Measurements from ENCODE around the gene SALL4.
A peak's percentile ranks its signal among the peaks of the same experiment; 100 is the strongest.

The SALL4 gene

DNA sequence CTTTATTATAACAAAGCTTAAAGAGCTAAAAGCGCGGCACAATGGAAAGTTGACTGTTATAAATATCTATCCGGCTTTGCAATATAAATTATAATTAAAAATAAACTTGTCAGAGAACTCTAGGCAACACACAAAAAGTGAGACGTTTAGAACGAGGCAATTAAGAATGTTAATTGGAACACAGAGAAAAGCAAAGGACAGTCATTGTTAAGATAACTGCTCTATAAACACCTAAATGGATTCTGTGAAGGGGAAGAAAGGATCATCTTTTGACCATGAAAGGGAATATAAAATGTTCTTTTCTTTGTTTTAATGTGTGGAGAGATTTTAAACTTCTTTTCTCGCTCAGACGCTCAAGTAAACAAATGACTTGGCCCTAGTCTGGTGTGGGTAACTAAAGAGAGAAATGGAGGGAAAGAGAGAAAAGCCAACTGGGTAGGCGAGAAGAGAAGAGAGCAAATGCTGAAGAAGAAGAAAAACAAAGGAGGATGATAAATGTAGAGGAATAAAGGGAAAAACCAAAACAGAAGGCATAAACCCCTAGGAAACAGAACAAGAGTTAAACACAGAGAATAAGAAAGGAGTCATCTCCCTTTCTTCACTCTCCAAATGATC is 9.3 kb upstream of the SALL4 start:
- Mint-ChIP-seq H3K4me3 (no peak overlapping the region), H3K9me3 (no peaks in the 10 kb centered on the region), H3K27ac (no peak overlapping the region), H3K27me3 (ENCODE audit: low read depth) (peaks cover 8% of the 10 kb centered on the region), H3K4me1 (ENCODE audit: low read depth) (no peaks in the 10 kb centered on the region), H3K36me3 (ENCODE audit: low read depth) (no peaks in the 10 kb centered on the region)

DNA sequence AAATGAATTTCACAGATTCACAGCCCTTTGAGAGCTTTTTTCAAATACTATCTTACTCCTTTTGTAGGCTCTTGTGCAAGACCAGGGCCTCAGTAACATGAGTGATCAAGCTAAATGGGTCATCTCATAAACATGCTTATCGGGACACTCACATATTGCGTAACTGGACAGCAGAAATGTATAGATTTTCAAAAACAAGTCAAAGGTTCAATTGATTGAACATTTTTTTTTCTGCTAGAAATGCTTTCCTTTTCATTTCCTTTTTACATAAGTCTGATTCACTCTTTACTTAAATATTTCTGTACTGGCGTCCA is 8.7 kb upstream of the SALL4 start:
- no peak overlapping the region for H3K27ac Mint-ChIP-seq
- H3K27me3 Mint-ChIP-seq (ENCODE audit: low read depth): peaks cover 13% of the 10 kb centered on the region
- no peaks in the 10 kb centered on the region for H3K9me3 Mint-ChIP-seq
- no peak overlapping the region for H3K4me3 Mint-ChIP-seq
- no peaks in the 10 kb centered on the region for H3K4me1 Mint-ChIP-seq (ENCODE audit: low read depth)
- H3K36me3 Mint-ChIP-seq (ENCODE audit: low read depth): no peaks in the 10 kb centered on the region

DNA sequence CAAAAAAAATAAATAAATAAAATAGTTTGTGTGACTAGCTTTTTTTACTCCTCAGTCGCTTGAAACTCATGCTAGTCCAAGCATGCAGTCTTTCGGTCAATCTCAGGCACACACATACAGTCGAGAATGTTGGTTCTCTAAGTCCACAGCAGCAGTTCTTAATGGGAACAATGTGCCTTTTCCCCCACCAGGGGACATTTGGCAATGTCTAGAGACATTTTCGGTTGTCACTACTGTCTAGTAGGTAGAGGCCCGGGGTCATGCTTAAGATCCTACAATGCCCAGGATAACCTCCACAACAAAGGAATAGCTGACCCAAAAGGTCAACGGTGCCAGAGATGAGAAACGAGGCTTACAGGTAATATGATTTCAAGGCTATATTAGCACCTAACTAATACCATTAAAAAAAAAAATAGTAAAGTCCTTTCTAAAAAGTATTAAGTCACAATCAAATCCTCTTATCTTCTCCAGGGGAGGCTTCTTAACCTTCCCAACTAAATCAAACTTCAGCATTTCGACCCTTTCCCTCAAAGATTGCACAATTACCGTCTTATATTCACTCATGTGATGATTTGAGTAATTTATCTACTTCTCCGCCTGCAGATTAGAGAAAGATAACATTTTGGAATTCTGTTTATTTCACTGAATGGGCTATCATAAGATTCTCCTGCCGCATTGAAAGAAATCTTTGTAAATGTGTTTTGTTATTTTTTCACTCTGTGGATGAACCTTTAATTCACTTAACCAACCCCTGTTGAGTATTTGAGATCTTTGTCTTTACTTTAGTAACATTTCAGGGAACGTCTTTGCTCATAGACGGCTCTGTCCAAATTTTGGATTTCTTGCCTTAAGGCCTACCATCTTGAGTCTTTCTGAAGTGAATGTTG is 8.1 kb upstream of the SALL4 start:
- Mint-ChIP-seq H3K27me3 (ENCODE audit: low read depth) (peaks cover 16% of the 10 kb centered on the region), H3K36me3 (ENCODE audit: low read depth) (no peaks in the 10 kb centered on the region), H3K9me3 (no peaks in the 10 kb centered on the region), H3K4me3 (no peak overlapping the region), H3K4me1 (ENCODE audit: low read depth) (no peaks in the 10 kb centered on the region), H3K27ac (no peak overlapping the region)

DNA sequence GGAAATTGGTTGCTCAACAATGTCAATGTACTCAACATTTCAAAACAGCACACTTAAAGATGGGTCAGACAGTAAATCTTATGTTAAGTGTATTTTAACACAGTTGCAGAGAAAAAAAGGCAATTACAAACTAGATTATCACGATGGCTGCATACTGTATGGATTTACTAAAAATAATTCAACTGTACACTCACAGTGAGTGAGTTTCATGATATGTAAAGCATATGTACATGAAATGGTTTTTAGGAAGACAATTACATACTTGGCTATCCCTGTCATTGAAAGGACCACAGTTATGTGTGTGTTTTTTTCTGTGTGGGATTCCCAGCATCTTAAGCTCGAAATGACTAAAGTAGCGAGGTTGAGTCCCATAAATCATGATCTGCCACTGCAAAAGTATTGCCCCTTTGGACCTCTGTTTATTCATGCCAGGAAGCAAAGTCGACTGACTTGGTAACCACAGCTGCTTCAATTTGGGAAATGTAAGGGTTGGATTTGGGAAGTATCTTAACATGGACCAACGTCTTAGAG is 5.5 kb upstream of the SALL4 start:
- H3K27me3 Mint-ChIP-seq (ENCODE audit: low read depth): peaks cover 41% of the 10 kb centered on the region
- H3K4me1 Mint-ChIP-seq (ENCODE audit: low read depth): no peaks in the 10 kb centered on the region
- H3K36me3 Mint-ChIP-seq (ENCODE audit: low read depth): no peaks in the 10 kb centered on the region
- no peak overlapping the region for H3K4me3 Mint-ChIP-seq
- no peaks in the 10 kb centered on the region for H3K9me3 Mint-ChIP-seq
- H3K27ac Mint-ChIP-seq: no peak overlapping the region

DNA sequence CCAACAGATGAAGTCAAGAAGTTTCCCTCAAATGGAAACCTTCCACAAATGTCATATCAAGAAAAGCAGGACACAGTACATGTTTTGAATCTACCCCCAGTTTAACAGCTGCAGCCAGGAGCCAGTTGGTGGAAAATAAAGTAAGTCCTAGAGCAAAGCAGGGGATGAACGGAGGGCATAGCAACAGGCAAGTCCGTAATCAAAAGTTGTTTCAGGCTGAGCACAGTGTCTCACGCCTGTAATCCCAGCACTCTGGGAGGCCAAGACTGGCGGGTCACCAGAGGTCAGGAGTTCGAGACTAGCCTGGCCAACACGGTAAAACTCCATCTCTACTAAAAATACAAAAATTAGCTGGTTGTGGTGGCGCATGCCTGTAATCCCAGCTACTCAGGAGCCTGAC is 2.4 kb upstream of the SALL4 start:
- Mint-ChIP-seq H3K4me1 (ENCODE audit: low read depth) (peaks cover 3% of the 10 kb centered on the region), H3K36me3 (ENCODE audit: low read depth) (no peaks in the 10 kb centered on the region), H3K27me3 (ENCODE audit: low read depth) (peaks cover 57% of the 10 kb centered on the region), H3K27ac (no peak overlapping the region), H3K4me3 (no peak overlapping the region), H3K9me3 (no peaks in the 10 kb centered on the region)

DNA sequence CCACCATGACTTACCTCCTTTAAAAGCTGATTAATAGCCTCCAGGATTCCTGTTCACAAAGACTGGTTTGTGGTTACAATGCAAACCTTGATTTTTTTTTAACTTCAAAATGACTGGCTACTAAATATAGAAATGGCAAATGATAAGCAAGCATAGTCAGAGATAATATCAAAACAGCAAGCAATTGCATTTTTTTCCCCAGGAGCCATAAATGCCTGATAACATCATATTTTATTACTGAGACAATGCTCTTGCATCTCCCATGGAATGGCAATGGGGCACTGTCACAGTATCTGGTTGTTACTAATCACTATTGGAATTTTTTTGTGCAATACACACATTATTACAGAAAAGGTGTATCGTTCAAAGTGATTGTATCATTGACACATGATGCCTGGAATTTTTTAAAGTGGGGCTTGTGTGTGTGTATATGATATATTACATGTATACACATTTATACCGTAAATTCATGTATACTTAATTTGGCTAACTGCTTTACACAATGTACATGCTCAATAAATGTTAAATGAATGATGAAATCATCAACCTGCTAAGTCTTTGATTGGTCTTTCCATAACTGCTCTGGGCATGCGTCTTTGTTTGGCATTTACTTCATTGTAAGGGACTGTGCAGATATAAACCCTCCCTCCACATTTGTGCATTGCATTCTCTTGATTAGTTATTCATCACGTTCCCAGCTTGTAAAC is 980 bp upstream of the SALL4 start:
- H3K27me3 Mint-ChIP-seq (ENCODE audit: low read depth): peaks cover 71% of the 10 kb centered on the region
- H3K27ac Mint-ChIP-seq: no peak overlapping the region
- H3K4me3 Mint-ChIP-seq: no peak overlapping the region
- H3K36me3 Mint-ChIP-seq (ENCODE audit: low read depth): no peaks in the 10 kb centered on the region
- H3K4me1 Mint-ChIP-seq (ENCODE audit: low read depth): peaks cover 5% of the 10 kb centered on the region
- H3K9me3 Mint-ChIP-seq: no peaks in the 10 kb centered on the region

DNA sequence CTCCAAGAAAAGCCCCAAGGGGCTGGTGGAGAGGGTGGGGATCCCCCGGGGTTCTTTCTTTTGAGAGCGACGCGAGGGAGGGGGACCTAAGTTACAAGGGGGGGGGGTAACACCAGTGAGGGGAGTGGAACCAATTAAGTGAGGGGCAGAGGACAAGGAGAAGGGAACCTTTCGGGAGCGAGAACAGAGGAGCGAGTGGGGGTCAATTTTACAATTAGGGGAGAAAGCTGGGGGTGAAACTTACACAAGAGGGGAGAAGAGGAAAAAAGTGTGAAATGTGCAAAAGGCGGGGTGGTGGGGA is 548 bp downstream of the SALL4 start:
- Mint-ChIP-seq H3K4me3 (no peak overlapping the region), H3K9me3 (no peaks in the 10 kb centered on the region), H3K27me3 (ENCODE audit: low read depth) (peaks cover 84% of the 10 kb centered on the region), H3K27ac (no peak overlapping the region), H3K36me3 (ENCODE audit: low read depth) (no peaks in the 10 kb centered on the region), H3K4me1 (ENCODE audit: low read depth) (peaks cover 5% of the 10 kb centered on the region)

DNA sequence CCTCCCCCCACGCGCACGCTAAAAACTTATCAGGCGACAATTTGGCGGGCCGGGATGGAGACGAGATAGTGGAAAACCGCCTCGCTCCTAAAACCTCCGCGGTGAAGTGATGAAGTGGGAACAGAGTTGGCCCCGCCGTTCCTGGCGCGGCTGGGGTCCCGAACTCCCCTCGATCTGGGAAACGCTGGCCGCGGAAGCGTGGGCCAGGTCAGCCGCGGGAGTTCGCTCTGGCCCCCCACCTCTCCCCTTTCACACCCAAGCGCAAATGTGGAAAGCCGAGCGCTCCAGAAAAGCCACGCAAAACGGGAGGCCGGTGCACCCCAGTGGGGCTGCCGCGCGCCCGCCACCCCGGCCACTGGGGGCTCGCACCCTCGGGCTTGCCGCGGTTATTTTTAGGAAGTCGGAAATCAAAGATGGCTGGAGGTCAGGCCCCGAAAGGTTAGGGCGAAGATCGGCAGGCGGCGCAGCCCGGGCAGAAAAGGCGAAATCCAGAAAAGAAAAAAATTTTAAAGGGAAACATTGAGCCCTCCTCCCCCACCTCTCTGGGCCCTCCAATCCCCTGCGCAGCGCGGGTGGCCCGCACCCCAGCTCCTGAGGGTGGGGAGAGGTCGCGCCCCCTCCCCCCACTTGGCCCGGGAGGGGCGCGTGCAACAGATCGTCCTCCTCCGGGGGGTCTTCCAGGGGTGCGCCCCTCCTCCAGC is 1.0 kb downstream of the SALL4 start:
- H3K36me3 Mint-ChIP-seq (ENCODE audit: low read depth): no peaks in the 10 kb centered on the region
- no peak overlapping the region for H3K27ac Mint-ChIP-seq
- H3K4me3 Mint-ChIP-seq: peak overlapping the region; percentile 48
- peaks cover 5% of the 10 kb centered on the region for H3K4me1 Mint-ChIP-seq (ENCODE audit: low read depth)
- H3K9me3 Mint-ChIP-seq: no peaks in the 10 kb centered on the region
- peaks cover 82% of the 10 kb centered on the region for H3K27me3 Mint-ChIP-seq (ENCODE audit: low read depth)

DNA sequence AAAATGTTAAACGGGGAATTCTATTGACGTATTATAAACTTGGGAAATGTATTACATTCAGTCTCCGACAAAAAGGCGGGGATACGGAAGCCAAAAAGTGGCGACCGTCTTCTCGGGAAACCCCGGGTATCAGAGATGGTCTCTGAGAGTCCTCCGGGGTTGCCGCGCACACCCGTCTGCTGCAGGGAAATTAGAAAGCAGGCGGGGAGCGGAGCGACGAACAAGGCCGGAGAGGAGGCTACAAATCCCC is 1.5 kb downstream of the SALL4 start:
- Mint-ChIP-seq H3K36me3 (ENCODE audit: low read depth) (no peaks in the 10 kb centered on the region), H3K27me3 (ENCODE audit: low read depth) (peaks cover 79% of the 10 kb centered on the region), H3K4me3 (peak overlapping the region; percentile 48)

DNA sequence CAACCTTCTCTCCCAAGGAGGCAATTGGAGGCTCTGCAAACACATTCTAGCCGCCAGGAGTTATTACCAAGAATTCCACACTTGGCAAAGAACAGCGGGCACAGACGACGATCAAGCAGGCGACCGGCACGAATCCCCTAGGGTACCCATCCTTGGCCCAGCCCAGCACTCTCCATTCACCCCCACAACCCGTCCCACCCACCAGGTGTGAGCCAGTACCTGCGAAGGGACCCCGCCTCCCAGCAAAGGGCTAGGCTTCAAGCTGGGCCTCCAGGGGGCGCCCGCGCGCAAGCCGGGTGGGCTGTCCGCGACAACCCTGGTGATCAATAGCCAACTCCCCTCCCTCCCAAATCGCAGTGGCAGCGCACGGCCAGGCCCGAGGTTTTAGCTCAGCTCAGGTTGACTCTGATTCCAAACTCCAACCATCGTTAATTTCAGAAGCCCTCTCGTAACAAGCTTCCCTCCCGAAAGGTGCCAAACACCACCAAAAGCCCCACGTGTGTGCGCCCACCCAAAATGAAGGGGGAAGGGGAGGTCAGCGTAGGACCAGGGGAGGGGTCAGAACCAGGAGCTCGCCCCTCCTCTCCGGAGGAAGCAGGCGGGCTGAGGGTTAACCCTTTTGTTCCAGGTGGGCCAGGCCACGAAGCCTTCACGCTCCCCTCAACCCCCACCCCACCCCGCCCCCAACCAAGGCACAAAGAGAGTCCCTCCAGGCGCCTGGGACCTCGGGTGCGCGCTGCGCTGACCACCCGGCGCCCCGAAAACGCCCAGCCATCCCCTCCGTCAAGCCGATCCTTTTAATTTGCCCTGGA is 2.1 kb downstream of the SALL4 start:
- no peak overlapping the region for H3K27ac Mint-ChIP-seq
- H3K4me1 Mint-ChIP-seq (ENCODE audit: low read depth): peaks cover 5% of the 10 kb centered on the region
- H3K9me3 Mint-ChIP-seq: no peaks in the 10 kb centered on the region
- H3K27me3 Mint-ChIP-seq (ENCODE audit: low read depth): peaks cover 78% of the 10 kb centered on the region
- no peaks in the 10 kb centered on the region for H3K36me3 Mint-ChIP-seq (ENCODE audit: low read depth)
- peak overlapping the region; percentile 48 for H3K4me3 Mint-ChIP-seq

More for the DNA sequence above, 1.5 kb downstream of the SALL4 start:
- Mint-ChIP-seq H3K9me3 (no peaks in the 10 kb centered on the region), H3K27ac (no peak overlapping the region), H3K4me1 (ENCODE audit: low read depth) (peaks cover 5% of the 10 kb centered on the region)

DNA sequence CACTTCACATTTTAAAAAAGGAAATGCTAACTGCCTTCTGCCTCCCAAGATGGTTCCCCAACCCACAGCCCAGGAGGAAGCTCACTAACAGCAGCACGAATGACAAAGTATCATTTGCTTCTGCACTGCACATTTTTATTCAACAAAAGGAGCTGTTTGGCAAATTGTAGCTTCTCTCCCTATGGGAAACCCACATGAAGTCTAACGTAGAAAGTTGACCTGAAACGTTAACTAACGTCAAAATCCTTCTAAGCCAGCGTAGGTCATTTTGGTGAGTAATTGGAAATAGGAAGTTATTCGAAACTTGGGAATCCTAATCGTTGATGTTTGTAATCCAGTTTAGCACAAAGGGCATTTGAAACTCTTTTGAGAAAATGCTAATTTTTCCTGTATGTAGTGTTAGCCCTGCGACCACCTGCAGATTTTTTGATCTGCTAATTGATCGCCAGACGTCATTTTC is 2.9 kb downstream of the SALL4 start:
- Mint-ChIP-seq H3K4me1 (ENCODE audit: low read depth) (peaks cover 5% of the 10 kb centered on the region), H3K9me3 (no peaks in the 10 kb centered on the region), H3K36me3 (ENCODE audit: low read depth) (no peaks in the 10 kb centered on the region), H3K27me3 (ENCODE audit: low read depth) (peaks cover 71% of the 10 kb centered on the region), H3K27ac (no peak overlapping the region), H3K4me3 (no peak overlapping the region)

DNA sequence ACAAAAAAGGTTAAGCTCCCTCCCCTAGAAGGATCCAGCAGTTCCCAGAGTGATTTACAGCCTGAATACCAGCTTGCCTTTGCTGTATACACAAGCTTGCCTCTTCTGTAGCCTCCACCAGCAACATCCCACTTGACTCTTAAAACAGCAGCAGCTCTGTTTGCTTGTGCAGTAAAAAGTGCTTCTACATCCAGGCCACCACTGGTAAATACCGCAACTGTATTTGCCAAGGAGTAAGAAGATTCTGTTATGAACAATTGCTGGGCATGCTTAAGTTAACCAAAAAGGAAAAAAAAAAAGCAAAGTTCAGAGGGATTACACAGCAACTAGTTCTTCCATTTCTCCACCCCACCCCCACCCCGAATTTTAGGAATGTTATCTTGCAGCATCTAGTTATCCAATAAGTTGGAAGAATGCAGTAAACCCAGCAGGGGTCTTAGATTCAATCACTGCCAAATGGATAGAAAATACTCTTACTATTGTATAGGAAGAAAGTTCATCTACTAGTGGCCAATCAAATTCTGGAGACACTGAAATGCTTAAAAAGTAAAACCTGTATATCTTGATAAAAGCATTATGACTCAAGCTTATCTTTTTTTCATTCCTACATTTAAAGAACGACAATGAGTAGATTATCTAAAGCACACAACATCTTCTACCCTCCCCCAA is 4.8 kb downstream of the SALL4 start:
- peaks cover 5% of the 10 kb centered on the region for H3K4me1 Mint-ChIP-seq (ENCODE audit: low read depth)

DNA sequence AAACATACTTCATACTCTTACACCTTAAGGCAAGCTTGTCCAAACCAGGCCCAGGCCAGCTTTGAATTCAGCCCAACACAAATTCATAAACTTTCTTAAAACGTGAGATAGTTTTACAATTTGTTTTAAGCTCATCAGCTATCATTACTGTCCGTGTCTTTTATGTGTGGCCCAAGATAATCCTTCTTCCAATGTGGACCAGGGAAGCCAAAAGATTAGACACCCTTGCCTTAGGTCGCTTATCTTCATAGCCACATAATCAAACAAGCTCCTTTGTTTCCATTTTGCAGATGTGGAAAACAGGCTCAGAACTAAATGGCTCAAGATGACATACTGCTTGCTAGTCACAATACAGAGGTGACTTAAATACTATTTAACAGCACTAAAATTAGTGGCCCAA is 6.0 kb downstream of the SALL4 start:
- H3K36me3 Mint-ChIP-seq (ENCODE audit: low read depth): no peaks in the 10 kb centered on the region
- H3K27ac Mint-ChIP-seq: no peak overlapping the region
- H3K27me3 Mint-ChIP-seq (ENCODE audit: low read depth): peaks cover 42% of the 10 kb centered on the region
- H3K9me3 Mint-ChIP-seq: no peaks in the 10 kb centered on the region
- peaks cover 5% of the 10 kb centered on the region for H3K4me1 Mint-ChIP-seq (ENCODE audit: low read depth)
- no peak overlapping the region for H3K4me3 Mint-ChIP-seq

More for the DNA sequence above, 4.8 kb downstream of the SALL4 start:
- H3K36me3 Mint-ChIP-seq (ENCODE audit: low read depth): no peaks in the 10 kb centered on the region
- H3K27me3 Mint-ChIP-seq (ENCODE audit: low read depth): peaks cover 51% of the 10 kb centered on the region
- H3K27ac Mint-ChIP-seq: no peak overlapping the region
- no peaks in the 10 kb centered on the region for H3K9me3 Mint-ChIP-seq
- H3K4me3 Mint-ChIP-seq: no peak overlapping the region
